Mesenchymal stem cell (in vitro differentiated cells and primary cell): ENCODE measurements around the gene LIMA1.
A peak's percentile ranks its signal among the peaks of the same experiment; 100 is the strongest.
"Not testable (repeated sequence)": the region's sequence is repeated elsewhere in the genome, so short reads cannot be mapped to it uniquely, and the experiment has no call there.

Experiments used
- DNase-seq: peaks from one replicate; pipeline ENCODE4 v3.0.0-alpha.2; 2013
- H2AFZ ChIP-seq: one replicate; pipeline ENCODE4 v1.6.1; 2013; ENCODE audit warnings: low read depth, mild to moderate bottlenecking, control low read depth, inconsistent platforms, low read length, moderate library complexity
- H2AK5ac ChIP-seq: 2 replicates; pipeline ENCODE4 v1.6.1; 2013; ENCODE audit warnings: low read length, moderate library complexity, mild to moderate bottlenecking, inconsistent platforms; ENCODE audit not compliant: severe bottlenecking
- H2BK120ac ChIP-seq: one replicate; pipeline ENCODE4 v1.6.1; 2013; ENCODE audit warnings: low read depth, mild to moderate bottlenecking, inconsistent platforms, low read length, moderate library complexity
- H2BK12ac ChIP-seq, 2 experiments: one replicate each; pipeline ENCODE4 v1.6.1; 2013; ENCODE audit warnings: inconsistent platforms in 2 of 2, low read length in 2 of 2, mild to moderate bottlenecking in 2 of 2, moderate library complexity in 2 of 2, control low read depth in 1 of 2
- H2BK15ac ChIP-seq: one replicate; pipeline ENCODE4 v1.6.1; 2013; ENCODE audit warnings: mild to moderate bottlenecking, low read depth, inconsistent platforms; ENCODE audit not compliant: poor library complexity, severe bottlenecking
- H2BK5ac ChIP-seq: 2 replicates; pipeline ENCODE4 v1.6.1; 2013; ENCODE audit warnings: low read depth, mild to moderate bottlenecking, low read length, control low read depth, inconsistent platforms; ENCODE audit not compliant: poor library complexity, severe bottlenecking
- H3K14ac ChIP-seq, 2 experiments: one replicate each; pipeline ENCODE4 v1.6.1; 2013; ENCODE audit warnings: inconsistent platforms in 2 of 2, low read length in 2 of 2, control low read depth in 1 of 2, mild to moderate bottlenecking in 1 of 2, moderate library complexity in 1 of 2
- H3K18ac ChIP-seq, 2 experiments: one replicate each; pipeline ENCODE4 v1.6.1; 2013; ENCODE audit warnings: inconsistent platforms in 2 of 2, low read length in 2 of 2, control low read depth in 1 of 2, low read depth in 1 of 2, mild to moderate bottlenecking in 1 of 2
- H3K23ac ChIP-seq, 2 experiments: one replicate each; pipeline ENCODE4 v1.6.1; 2013; ENCODE audit warnings: inconsistent platforms in 2 of 2, low read length in 2 of 2, mild to moderate bottlenecking in 2 of 2, moderate library complexity in 2 of 2, control low read depth in 1 of 2
- H3K27ac ChIP-seq: 2 replicates; pipeline ENCODE4 v1.5.1; 2013; ENCODE audit warnings: mild to moderate bottlenecking, moderate library complexity, low read length, control low read depth, inconsistent platforms; ENCODE audit not compliant: poor library complexity, severe bottlenecking
- H3K27me3 ChIP-seq, 2 experiments: 2 replicates each; pipeline versions ENCODE4 v1.6.1 to v1.7.0; 2013; ENCODE audit warnings: low read length in 2 of 2, mild to moderate bottlenecking in 2 of 2, moderate library complexity in 2 of 2, control low read depth in 1 of 2, inconsistent platforms in 1 of 2; ENCODE audit not compliant: control insufficient read depth in 1 of 2, insufficient read depth in 1 of 2
- H3K36me3 ChIP-seq, 2 experiments: 2 replicates each; pipeline versions ENCODE4 v1.6.1 to v1.7.0; 2013; ENCODE audit warnings: low read length in 2 of 2, control low read depth in 1 of 2, inconsistent platforms in 1 of 2, low read depth in 1 of 2, mild to moderate bottlenecking in 1 of 2; ENCODE audit not compliant: insufficient read depth in 2 of 2, control insufficient read depth in 1 of 2
- H3K4ac ChIP-seq, 2 experiments: one replicate each; pipeline ENCODE4 v1.6.1; 2013; ENCODE audit warnings: inconsistent platforms in 2 of 2, low read length in 2 of 2, mild to moderate bottlenecking in 2 of 2, moderate library complexity in 2 of 2, control low read depth in 1 of 2, low read depth in 1 of 2
- H3K4me1 ChIP-seq: 2 replicates; pipeline ENCODE4 v1.6.1; 2013; ENCODE audit warnings: low read depth, low read length, control low read depth; ENCODE audit not compliant: control insufficient read depth, insufficient read depth
- H3K4me2 ChIP-seq: 2 replicates; pipeline ENCODE4 v1.6.1; 2013; ENCODE audit warnings: low read length, mild to moderate bottlenecking, inconsistent platforms; ENCODE audit not compliant: poor library complexity, severe bottlenecking
- H3K4me3 ChIP-seq, 2 experiments: 2 replicates each; pipeline versions ENCODE4 v1.5.1 to v1.7.0; 2013; ENCODE audit warnings: low read length in 2 of 2, mild to moderate bottlenecking in 2 of 2, control low read depth in 1 of 2, low read depth in 1 of 2; ENCODE audit not compliant: insufficient read depth in 1 of 2
- H3K79me1 ChIP-seq: replicated peaks from 2 replicates; pipeline ENCODE4 v1.6.1; 2013; ENCODE audit warnings: mild to moderate bottlenecking, control low read depth, low read length, inconsistent platforms; ENCODE audit not compliant: poor library complexity, severe bottlenecking
- H3K9ac ChIP-seq: 2 replicates; pipeline ENCODE4 v1.7.0; 2013; ENCODE audit warnings: mild to moderate bottlenecking, low read length, moderate library complexity
- H3K9me3 ChIP-seq: 2 replicates; pipeline ENCODE4 v1.7.0; 2013; ENCODE audit warnings: mild to moderate bottlenecking, low read length; ENCODE audit not compliant: control insufficient read depth
- H4K8ac ChIP-seq: one replicate; pipeline ENCODE4 v1.6.1; 2013; ENCODE audit warnings: inconsistent platforms, mild to moderate bottlenecking, low read length, moderate library complexity
- H4K91ac ChIP-seq: one replicate; pipeline ENCODE4 v1.6.1; 2013; ENCODE audit warnings: mild to moderate bottlenecking, low read length, inconsistent platforms
- WGBS: methylation state at CpG from one replicate; pipeline ENCODE4 v1.1.7; 2013; ENCODE audit warnings: mixed read lengths; 5-methylcytosine and 5-hydroxymethylcytosine counted together

Gene LIMA1

DNA sequence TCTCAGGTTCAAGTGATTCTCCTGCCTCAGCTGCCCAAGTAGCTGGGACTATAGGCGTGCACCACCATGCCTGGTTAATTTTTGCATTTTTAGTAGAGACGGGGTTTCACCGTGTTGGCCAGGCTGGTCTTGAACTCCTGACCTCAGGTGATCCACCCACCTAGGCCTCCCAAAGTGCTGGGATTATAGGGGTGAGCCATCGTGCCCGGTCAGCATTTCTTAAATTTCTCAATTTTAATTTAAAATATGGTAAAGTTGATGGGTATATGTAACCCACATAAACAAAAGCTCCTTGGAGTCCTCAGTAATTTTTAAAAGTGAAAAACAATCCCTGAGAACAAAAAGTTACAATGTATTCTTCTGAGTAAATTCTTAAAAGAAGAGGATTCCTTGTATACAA, 128.4 kb downstream of the LIMA1 start:
- not testable (repeated sequence) for H3K18ac ChIP-seq, H3K4me2 ChIP-seq, H2BK120ac ChIP-seq, H3K4me3 ChIP-seq, H3K14ac ChIP-seq, H3K27me3 ChIP-seq, H3K79me1 ChIP-seq, H3K9ac ChIP-seq, H2BK12ac ChIP-seq, DNase-seq, H3K9me3 ChIP-seq, H2BK15ac ChIP-seq, H4K8ac ChIP-seq, H2AK5ac ChIP-seq, H3K4ac ChIP-seq, H2AFZ ChIP-seq, H2BK5ac ChIP-seq, H3K23ac ChIP-seq, H3K4me1 ChIP-seq, H3K27ac ChIP-seq, H4K91ac ChIP-seq
- WGBS: 90% methylated on average over 1 of the region's 5 CpGs
- H3K36me3 ChIP-seq: peaks cover 2 to 11% of the 10 kb centered on the region in 2 experiments

DNA sequence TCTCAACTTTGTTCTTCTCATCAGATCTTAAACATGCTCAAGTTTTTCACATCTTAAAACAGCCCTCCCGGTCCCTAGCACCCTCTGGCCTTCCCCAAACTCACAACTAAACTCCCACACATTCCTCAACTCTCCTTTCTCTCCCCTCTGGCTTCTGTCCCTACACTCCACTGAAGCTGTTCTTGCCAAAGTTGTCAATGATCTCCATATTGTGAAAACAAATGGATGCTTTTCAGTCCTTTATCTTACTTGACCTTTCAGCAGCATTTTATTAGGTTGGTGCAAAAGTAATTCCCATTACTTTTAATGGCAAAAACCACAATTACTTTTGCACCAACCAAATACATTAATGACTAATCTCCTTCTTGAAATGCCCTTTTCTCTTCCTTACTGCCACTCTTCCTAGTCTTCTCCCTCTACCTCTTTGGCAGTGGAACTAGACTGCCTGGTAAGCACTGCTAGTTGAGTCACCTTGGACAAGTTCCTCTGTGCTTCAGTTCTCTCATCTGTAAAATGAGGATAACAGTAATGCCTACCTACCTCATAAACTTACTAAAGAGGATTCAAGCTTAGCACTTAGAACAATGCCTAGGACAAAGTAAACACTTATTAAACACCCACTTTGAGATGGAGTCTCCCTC, 132.2 kb downstream of the LIMA1 start:
- H3K9ac ChIP-seq: no peak overlapping the region
- H3K4ac ChIP-seq: no peak overlapping the region
- no peaks in the 10 kb centered on the region for H3K27me3 ChIP-seq
- H3K27ac ChIP-seq: no peak overlapping the region
- no peak overlapping the region for H2BK12ac ChIP-seq
- H3K4me1 ChIP-seq: no peaks in the 10 kb centered on the region
- H3K79me1 ChIP-seq: peaks cover 16% of the 10 kb centered on the region
- no peak overlapping the region for H3K18ac ChIP-seq
- no peak overlapping the region for H2BK5ac ChIP-seq
- no peak for DNase-seq
- no peak overlapping the region for H3K4me3 ChIP-seq
- H4K8ac ChIP-seq: no peak overlapping the region
- no peak overlapping the region for H3K4me2 ChIP-seq
- H2AFZ ChIP-seq: no peak overlapping the region
- H3K36me3 ChIP-seq: peaks cover 5% of the 10 kb centered on the region in 2 experiments
- H4K91ac ChIP-seq: no peak overlapping the region
- H3K9me3 ChIP-seq: no peaks in the 10 kb centered on the region
- 100% methylated on average over 1 of the region's 1 CpG for WGBS
- no peak overlapping the region for H2BK120ac ChIP-seq
- H3K14ac ChIP-seq: no peak overlapping the region
- no peak overlapping the region for H3K23ac ChIP-seq
- H2BK15ac ChIP-seq: no peak overlapping the region
- H2AK5ac ChIP-seq: no peak overlapping the region

DNA sequence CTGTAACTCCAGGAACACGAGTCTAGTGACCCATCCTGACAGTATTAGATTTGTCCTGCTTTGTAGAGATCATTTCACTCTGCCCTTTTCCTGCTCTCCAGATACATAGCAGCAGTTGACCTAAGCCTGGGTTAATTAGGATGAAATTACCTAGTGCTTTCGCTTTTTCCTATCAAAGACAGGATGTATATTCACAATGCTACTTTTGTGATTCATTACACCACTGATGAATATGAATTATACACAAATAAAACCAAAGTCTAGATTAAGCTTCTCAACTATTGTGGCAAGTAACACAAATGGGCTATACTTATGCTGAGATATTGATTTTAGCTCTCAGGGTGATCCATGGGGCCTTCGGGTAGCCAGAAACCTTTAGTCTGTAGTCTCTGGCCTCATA, 134.0 kb downstream of the LIMA1 start:
- Histone ChIP-seq H3K23ac (no peak overlapping the region), H4K8ac (no peak overlapping the region), H4K91ac (no peak overlapping the region), H3K4me3 (no peak overlapping the region), H3K14ac (no peak overlapping the region), H2AK5ac (no peak overlapping the region), H2BK12ac (no peak overlapping the region), H3K4me1 (no peaks in the 10 kb centered on the region), H3K27me3 (no peaks in the 10 kb centered on the region), H3K27ac (no peak overlapping the region), H3K18ac (no peak overlapping the region), H3K9me3 (no peaks in the 10 kb centered on the region), H2BK120ac (no peak overlapping the region), H3K4ac (no peak overlapping the region), H3K36me3 (peaks cover 5 to 8% of the 10 kb centered on the region in 2 experiments), H2AFZ (no peak overlapping the region), H2BK15ac (no peak overlapping the region), H3K4me2 (no peak overlapping the region), H3K9ac (no peak overlapping the region), H3K79me1 (peaks cover 16% of the 10 kb centered on the region), H2BK5ac (no peak overlapping the region)
- 100% methylated on average over 1 of the region's 3 CpGs for WGBS
- no peak for DNase-seq

DNA sequence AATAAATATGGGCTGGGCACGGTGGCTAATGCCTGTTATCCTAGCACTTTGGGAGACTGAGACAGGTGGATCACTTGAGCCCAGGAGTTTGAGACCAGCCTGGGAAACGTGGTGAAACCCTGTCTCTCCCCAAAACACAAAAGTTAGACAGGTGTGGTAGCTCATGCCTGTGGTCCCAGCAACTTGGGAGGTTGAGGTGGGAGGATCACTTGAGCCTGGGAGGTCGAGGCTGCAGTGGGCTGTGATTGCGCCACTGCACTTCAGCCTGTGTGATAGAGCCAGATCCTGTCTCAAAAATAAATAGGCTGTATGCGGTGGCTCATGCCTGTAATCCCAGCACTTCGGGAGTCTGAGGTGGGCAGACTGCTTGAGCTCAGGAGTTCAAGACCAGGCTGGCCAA, 135.3 kb downstream of the LIMA1 start:
- not testable (repeated sequence) for H3K4ac ChIP-seq, H3K4me1 ChIP-seq, H2BK12ac ChIP-seq, H3K23ac ChIP-seq, H3K27me3 ChIP-seq, H4K8ac ChIP-seq, H3K4me2 ChIP-seq, H2BK5ac ChIP-seq, H3K9ac ChIP-seq, H2BK15ac ChIP-seq, DNase-seq, H2BK120ac ChIP-seq, H2AFZ ChIP-seq, H3K9me3 ChIP-seq, H3K4me3 ChIP-seq, H3K18ac ChIP-seq, H2AK5ac ChIP-seq, H3K27ac ChIP-seq, H4K91ac ChIP-seq
- WGBS: 99% methylated on average over 6 of the region's 6 CpGs
- H3K36me3 ChIP-seq: peaks cover 7 to 15% of the 10 kb centered on the region in 2 experiments
- peaks cover 20% of the 10 kb centered on the region for H3K79me1 ChIP-seq
- peak overlapping the region in 1 of 2 experiments; percentile 32 for H3K14ac ChIP-seq
